GM12878 (cell line): ENCODE measurements around the gene TP53INP2. TPM values are rescaled to one million over a fixed set of nuclear protein-coding genes. Genes with fewer than 3 reads are reported as not detected.

Experiments
- ATAC-seq: fragments of 200-7000 bp; cut with Tn5 transposase; 3 replicates; pipeline ENCODE4 v1.9.1; 2020; ENCODE audit warnings: mild to moderate bottlenecking, moderate library complexity
- BruUV-seq: library from RNA; stranded (reverse); fragments of 400-500 nt; replicated peaks from 2 replicates; lab custom pipeline; 2021; lab: Mats Ljungman, UMichigan
- CTCF ChIA-PET: fragments of 300-600 bp; sonication (Branson Sonifier 250); formaldehyde crosslinking; extraction: SDS; loops from one replicate; lab custom pipeline; 2021; ENCODE audit warnings: inconsistent platforms; lab: Yijun Ruan, JAX
- POLR2A ChIA-PET: fragments of 350-600 bp; formaldehyde crosslinking; extraction: SDS; loops from one replicate; lab custom pipeline; 2021; ENCODE audit warnings: inconsistent platforms; lab: Charles Lee
- RAD21 ChIA-PET: fragments of 300-600 bp; sonication (Branson Sonifier 250); formaldehyde crosslinking; loops from one replicate; lab custom pipeline; 2023; ENCODE audit warnings: antibody characterized with exemption; ENCODE audit not compliant: unreplicated experiment; lab: Charles Lee
- SMC1A ChIA-PET: fragments of 300-600 bp; sonication (Branson Sonifier 250); formaldehyde crosslinking; loops from one replicate; lab custom pipeline; 2023; ENCODE audit not compliant: unreplicated experiment, uncharacterized antibody; lab: Charles Lee
- DNase-seq: peaks from one replicate; pipeline ENCODE4 v3.0.0-alpha.2; 2011; ENCODE audit warnings: low read depth, low spot score
- FAIRE-seq: peaks from 3 replicates; lab custom pipeline; 2011; peaks lifted over from hg19 to GRCh38; lab: Jason Lieb, UNC
- H2AFZ ChIP-seq: 2 replicates; pipeline ENCODE4 v1.6.0; 2011; ENCODE audit warnings: low read depth, low read length, control low read depth; ENCODE audit not compliant: control insufficient read depth
- H3K27ac ChIP-seq: 2 replicates; pipeline ENCODE4 v1.5.1; 2011; ENCODE audit warnings: control low read depth; ENCODE audit not compliant: control insufficient read depth, insufficient read depth
- H3K27me3 ChIP-seq, 2 experiments: replicated peaks in 1 of 2; 2 replicates each; pipeline versions ENCODE4 v1.6.0 to v1.6.1; 2011; ENCODE audit warnings: low read length in 1 of 2; ENCODE audit not compliant: control insufficient read depth in 2 of 2, insufficient read depth in 2 of 2
- H3K36me3 ChIP-seq, 2 experiments: 2 replicates each; pipeline ENCODE4 v1.5.1; 2011; ENCODE audit warnings: low read length in 1 of 2; ENCODE audit not compliant: control insufficient read depth in 2 of 2, insufficient read depth in 2 of 2
- H3K4me1 ChIP-seq: 2 replicates; pipeline ENCODE4 v1.6.1; 2011; ENCODE audit warnings: mild to moderate bottlenecking, low read length, moderate library complexity, mixed read lengths; ENCODE audit not compliant: control insufficient read depth, insufficient read depth
- H3K4me2 ChIP-seq: 2 replicates; pipeline ENCODE4 v1.6.0; 2011; ENCODE audit warnings: control low read depth; ENCODE audit not compliant: control insufficient read depth, insufficient read depth
- H3K4me3 ChIP-seq: fragments of 200-600 bp; sonication (generic); 2 replicates; pipeline ENCODE4 v1.5.1; 2016
- H3K79me2 ChIP-seq: 2 replicates; pipeline ENCODE4 v1.6.0; 2011; ENCODE audit warnings: low read length; ENCODE audit not compliant: control insufficient read depth, insufficient read depth
- H3K9ac ChIP-seq: 2 replicates; pipeline ENCODE4 v1.8.0; 2011; ENCODE audit warnings: low read length, control low read depth, mixed read lengths; ENCODE audit not compliant: control insufficient read depth, insufficient read depth
- H3K9me3 ChIP-seq: replicated peaks from 3 replicates; pipeline ENCODE4 v1.5.1; 2011; ENCODE audit warnings: mild to moderate bottlenecking, low read length; ENCODE audit not compliant: control insufficient read depth, insufficient read depth
- H4K20me1 ChIP-seq: 2 replicates; pipeline ENCODE4 v1.6.0; 2011; ENCODE audit not compliant: control insufficient read depth, insufficient read depth
- CTCF ChIP-seq, 3 experiments: IDR thresholded peaks in 2 of 3; conservative IDR thresholded peaks in 1 of 3; 2 replicates each; pipeline ENCODE4 v1.5.1; 2011; ENCODE audit warnings: low read depth in 3 of 3, low read length in 3 of 3, mild to moderate bottlenecking in 3 of 3, control low read depth in 2 of 3, moderate library complexity in 2 of 3, inconsistent platforms in 1 of 3, mixed read lengths in 1 of 3; ENCODE audit not compliant: control insufficient read depth in 2 of 3, insufficient read depth in 1 of 3; ENCODE audit errors: extremely low read depth in 1 of 3
- E2F8 ChIP-seq: fragments of 450-650 bp; IDR thresholded peaks from 2 replicates; pipeline ENCODE4 v1.6.1; 2018; ENCODE audit warnings: mild to moderate bottlenecking, low read depth, moderate library complexity; ENCODE audit not compliant: partially characterized antibody
- GATAD2B ChIP-seq: fragments of 450-650 bp; conservative IDR thresholded peaks from 2 replicates; pipeline ENCODE4 v1.6.1; 2017; ENCODE audit warnings: low read depth, mild to moderate bottlenecking, moderate library complexity
- NR2C1 ChIP-seq: fragments of 450-650 bp; IDR thresholded peaks from 2 replicates; pipeline ENCODE4 v1.6.1; 2017; ENCODE audit warnings: antibody characterized with exemption, mild to moderate bottlenecking, moderate library complexity
- RUNX3 ChIP-seq: IDR thresholded peaks from 2 replicates; pipeline ENCODE4 v1.6.1; 2012; ENCODE audit warnings: low read length, inconsistent platforms
- WGBS: methylation state at CpG from one replicate; pipeline ENCODE4 v1.1.6; 2016; ENCODE audit warnings: low lambda C conversion rate; ENCODE audit not compliant: insufficient replicate concordance, insufficient coverage; ENCODE audit errors: missing lambda C conversion rate; 5-methylcytosine and 5-hydroxymethylcytosine counted together
- in situ Hi-C: fragments of 300-500 bp; cut with MboI; formaldehyde crosslinking; loops from 9 replicates; pipeline ENCODE4 v1.14.3; 2018; ENCODE audit warnings: mixed read lengths
- intact Hi-C: fragments of 100-400 bp; cut with micrococcal nuclease; formaldehyde crosslinking; loops from one replicate; pipeline ENCODE4 v1.14.2; 2022; ENCODE audit not compliant: unreplicated experiment
- polyA plus RNA-seq, 11 experiments: library from polyadenylated mRNA; depleted of rRNA in 4 of 11; unstranded in 6 of 11; stranded (reverse) in 5 of 11; fragments of >200 nt; fragmentation: Nextera tagmentation in 4 of 11; fragmentation: Illumina TruSeq in 1 of 11; extraction: Ambion mirVana in 4 of 11; extraction: Trizol in 1 of 11; gene quantifications; 1 replicate in 1 of 11; 2 replicates in 10 of 11; pipeline versions ENCODE4 v1.2.1 to v1.2.3, GENCODE V29; 2011 to 2016; ENCODE audit warnings: inconsistent platforms in 2 of 11, missing spikeins in 2 of 11, low read depth in 1 of 11
- total RNA-seq, 4 experiments: library from RNA; depleted of rRNA in 3 of 4; stranded (reverse); fragments of >200 nt in 3 of 4; fragmentation: Illumina TruSeq in 1 of 4; extraction: Trizol in 1 of 4; gene quantifications; 2 replicates each; pipeline versions ENCODE4 v1.2.1 to v1.2.3, GENCODE V29; 2013 to 2021

TP53INP2 gene
- total and polyA plus RNA-seq, 10 of the 15 experiments (the other 5 are each of a cell fraction or from before 2014, with no cell fraction given): 2.8 to 16.0 (median 4.0) TPM

GRCh38 chr20:34675993-34676641 lies 28.0 kb upstream of the TP53INP2 start:
- no peak for ATAC-seq
- H4K20me1 ChIP-seq: no peaks in the 10 kb centered on the region
- RAD21 ChIA-PET: interaction anchor here (0.6 to 2.2 kb wide), 6 partner anchors 10 to 160 kb away, joined by 3 to 12 read pairs (median 4); partner anchors contain the start of gene DYNLRB1
- H3K9ac ChIP-seq: peak overlapping the region; percentile 64
- intact Hi-C loops (no loop called here), in situ Hi-C loops (no loop called here)
- POLR2A ChIA-PET: interaction anchor here (0.7 to 1.0 kb wide), 2 partner anchors 27 to 815 kb away, joined by 3 read pairs; no protein-coding TSS in a partner anchor
- peak overlapping the region; percentile 95 for H3K4me3 ChIP-seq
- FAIRE-seq: no peak
- CTCF ChIA-PET: interaction anchor here (1.0 kb wide), 2 partner anchors 32 to 364 kb away, joined by 3 read pairs; no protein-coding TSS in a partner anchor
- WGBS: 1% methylated on average over 14 of the region's 14 CpGs
- peaks cover 17% of the 10 kb centered on the region for H3K79me2 ChIP-seq
- SMC1A ChIA-PET: interaction anchor here (0.8 to 1.7 kb wide), 3 partner anchors 32 to 118 kb away, joined by 3 to 7 read pairs (median 6); no protein-coding TSS in a partner anchor
- H2AFZ ChIP-seq: peak overlapping the region; percentile 61
- BruUV-seq: TSS peak; percentile 82
- TF ChIP-seq RUNX3 (no peak), GATAD2B (0 out of 2 replicates have a peak, but pooled peaks have one; percentile 3)
- H3K9me3 ChIP-seq: no peaks in the 10 kb centered on the region
- no peaks in the 10 kb centered on the region; the same call in 1 of the 2 replicates for H3K4me1 ChIP-seq
- no peak for DNase-seq
- H3K4me2 ChIP-seq: peak overlapping the region; percentile 92
- H3K27me3 ChIP-seq: no peaks in the 10 kb centered on the region
- H3K27ac ChIP-seq: peak overlapping the region; percentile 76
- no peaks in the 10 kb centered on the region; a peak in 1 of 4 replicates for H3K36me3 ChIP-seq

- H4K20me1 ChIP-seq: no peaks in the 10 kb centered on the region
- ATAC-seq (peak; percentile 98), FAIRE-seq (peak; percentile 100), DNase-seq (peak; percentile 88)
- ChIA-PET POLR2A (interaction anchor here (0.6 to 1.0 kb wide), 4 partner anchors 26 to 814 kb away, joined by 3 read pairs; partner anchors contain the start of gene TP53INP2), SMC1A (interaction anchor here (0.9 to 1.7 kb wide), 4 partner anchors 33 to 93 kb away, joined by 3 to 7 read pairs (median 5); no protein-coding TSS in a partner anchor), CTCF (interaction anchor here (0.6 to 1.6 kb wide), 6 partner anchors 13 to 309 kb away, joined by 3 to 5 read pairs (median 4); no protein-coding TSS in a partner anchor), RAD21 (interaction anchor here (0.5 to 2.2 kb wide), 5 partner anchors 27 to 160 kb away, joined by 3 to 12 read pairs (median 6); partner anchors contain the start of genes DYNLRB1 and TP53INP2)
- in situ Hi-C loops: no loop called here
- WGBS: 1% methylated on average over 34 of the region's 64 CpGs
- no peaks in the 10 kb centered on the region; a peak in 1 of 4 replicates for H3K36me3 ChIP-seq
- H3K4me2 ChIP-seq: peak within 1 kb of the TSS; percentile 92
- BruUV-seq: no TSS peak
- peak within 1 kb of the TSS; percentile 76 for H3K27ac ChIP-seq
- intact Hi-C loops: no loop called here
- no peaks in the 10 kb centered on the region for H3K9me3 ChIP-seq
- H3K4me1 ChIP-seq: no peaks in the 10 kb centered on the region; the same call in 1 of the 2 replicates
- peak within 1 kb of the TSS; percentile 93 for H2AFZ ChIP-seq
- H3K79me2 ChIP-seq: peaks cover 17% of the 10 kb centered on the region
- H3K27me3 ChIP-seq: no peaks in the 10 kb centered on the region
- peak within 1 kb of the TSS; percentile 77 for H3K9ac ChIP-seq
- H3K4me3 ChIP-seq: peak within 1 kb of the TSS; percentile 95
- TF ChIP-seq CTCF (IDR thresholded peaks at IDR 0.05 in 2 of 3, conservative IDR thresholded peaks at IDR 0.05 in 1 of 3; ENCODE audit: control insufficient read depth in 2 of 3, extremely low read depth in 1 of 3, insufficient read depth in 1 of 3, low read depth in 3 of 3, low read length in 3 of 3) (peak in 1 of 3 experiments; percentile 14; a peak in 1 of 6 replicates), NR2C1 (peak; percentile 60), E2F8 (no peak)
Measured at GRCh38 chr20:34676642-34677373, 27.3 kb upstream of the TP53INP2 start, which contains the start of gene PIGU. TSS of gene PIGU (minus strand) at chr20:34677092. CDS start at chr20:34677085, 7 bp downstream.
